Measurements from ENCODE around the gene PRKCA. TPM values are rescaled to one million over a fixed set of nuclear protein-coding genes. Genes with fewer than 3 reads are reported as not detected.

Gene PRKCA
- total RNA-seq, 1 experiment from 2014 or later = 29.6 TPM

DNA sequence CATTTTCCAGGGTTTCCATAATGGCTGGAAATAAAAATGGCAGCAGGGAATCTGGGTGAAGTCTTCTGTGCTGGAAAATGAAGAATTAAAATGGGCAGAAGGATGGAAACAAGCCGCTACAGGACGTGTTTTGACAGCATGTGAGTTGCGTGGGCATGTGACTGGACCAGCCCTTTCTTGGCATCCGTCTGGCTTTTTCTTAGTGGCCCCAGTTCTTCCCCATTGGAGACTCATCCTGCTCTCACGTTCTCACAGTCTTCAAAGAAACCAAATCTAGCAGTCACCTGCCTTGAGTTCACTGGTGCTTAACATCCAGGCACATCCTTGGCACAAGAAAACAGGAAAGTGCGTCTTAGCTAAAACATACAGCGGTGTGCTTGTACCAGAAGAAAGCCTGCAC, 352.4 kb downstream of the PRKCA start:
- Histone ChIP-seq H3K4me3 (ENCODE audit: low read depth, low read length) (no peak overlapping the region), H3K36me3 (ENCODE audit: control insufficient read depth, insufficient read depth, low read length) (no peaks in the 10 kb centered on the region), H3K4me1 (no peaks in the 10 kb centered on the region), H3K9me3 (no peaks in the 10 kb centered on the region), H3K27me3 (replicated peaks; ENCODE audit: control insufficient read depth, insufficient read depth, low read length) (no peaks in the 10 kb centered on the region)
- DNase-seq = no peak
- POLR2A ChIA-PET = no interaction called here
- BruUV-seq (replicated peaks) = no TSS peak
- no peak overlapping the region for H3K4me3 Mint-ChIP-seq (ENCODE audit: unreplicated experiment)
- intact Hi-C loops (cut with micrococcal nuclease; ENCODE audit: unreplicated experiment) = no loop called here
- H3K36me3 Mint-ChIP-seq (ENCODE audit: insufficient read depth, unreplicated experiment) = peaks cover 11% of the 10 kb centered on the region
- H3K27ac Mint-ChIP-seq (ENCODE audit: unreplicated experiment) = no peak overlapping the region
- CTCF ChIA-PET = no interaction called here
- H3K9me3 Mint-ChIP-seq (ENCODE audit: unreplicated experiment) = no peaks in the 10 kb centered on the region
- H3K4me1 Mint-ChIP-seq (ENCODE audit: low read depth, unreplicated experiment) = no peaks in the 10 kb centered on the region
- H3K27me3 Mint-ChIP-seq (ENCODE audit: insufficient read depth, unreplicated experiment) = no peaks in the 10 kb centered on the region
- no peak for TF ChIP-seq CTCF (IDR thresholded peaks at IDR 0.05; ENCODE audit: insufficient read depth in 1 of 2, low read depth in 1 of 2, low read length in 1 of 2, severe bottlenecking in 1 of 2, unreplicated experiment in 1 of 2)

DNA sequence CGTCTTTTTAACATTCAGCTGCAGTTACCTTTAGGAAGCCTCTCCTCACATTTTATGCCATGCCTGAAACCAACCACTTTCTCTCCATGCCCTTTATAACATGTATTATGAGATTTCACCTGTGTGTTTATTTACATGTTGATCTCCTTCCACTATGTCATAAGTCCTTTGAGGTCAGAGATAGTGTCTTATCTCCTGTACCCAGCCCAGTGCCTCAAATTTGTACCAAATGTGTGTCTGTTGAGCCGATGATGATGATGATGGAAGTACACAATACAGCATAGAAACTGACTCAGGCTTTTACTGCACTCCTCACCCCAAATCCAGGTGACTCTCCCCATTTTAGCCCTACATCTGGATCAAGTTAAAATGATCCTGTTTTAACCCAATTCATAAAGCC, 353.0 kb downstream of the PRKCA start:
- CTCF ChIA-PET = no interaction called here
- H3K4me1 Mint-ChIP-seq (ENCODE audit: low read depth, unreplicated experiment) = no peaks in the 10 kb centered on the region
- no peaks in the 10 kb centered on the region for H3K9me3 Mint-ChIP-seq (ENCODE audit: unreplicated experiment)
- peaks cover 11% of the 10 kb centered on the region for H3K36me3 Mint-ChIP-seq (ENCODE audit: insufficient read depth, unreplicated experiment)
- no peaks in the 10 kb centered on the region for H3K27me3 Mint-ChIP-seq (ENCODE audit: insufficient read depth, unreplicated experiment)
- H3K27ac Mint-ChIP-seq (ENCODE audit: unreplicated experiment) = no peak overlapping the region
- no TSS peak for BruUV-seq (replicated peaks)
- Histone ChIP-seq H3K4me1 (no peaks in the 10 kb centered on the region), H3K36me3 (ENCODE audit: control insufficient read depth, insufficient read depth, low read length) (no peaks in the 10 kb centered on the region), H3K9me3 (no peaks in the 10 kb centered on the region), H3K4me3 (ENCODE audit: low read depth, low read length) (no peak overlapping the region), H3K27me3 (replicated peaks; ENCODE audit: control insufficient read depth, insufficient read depth, low read length) (no peaks in the 10 kb centered on the region)
- TF ChIP-seq CTCF (IDR thresholded peaks at IDR 0.05; ENCODE audit: insufficient read depth in 1 of 2, low read depth in 1 of 2, low read length in 1 of 2, severe bottlenecking in 1 of 2, unreplicated experiment in 1 of 2) = no peak
- intact Hi-C loops (cut with micrococcal nuclease; ENCODE audit: unreplicated experiment) = no loop called here
- no peak for DNase-seq
- no peak overlapping the region for H3K4me3 Mint-ChIP-seq (ENCODE audit: unreplicated experiment)
- POLR2A ChIA-PET = no interaction called here

GRCh38 chr17:66655861-66656260, 353.4 kb downstream of the PRKCA start:
- Mint-ChIP-seq H3K4me1 (ENCODE audit: low read depth, unreplicated experiment) (no peaks in the 10 kb centered on the region), H3K9me3 (ENCODE audit: unreplicated experiment) (no peaks in the 10 kb centered on the region), H3K36me3 (ENCODE audit: insufficient read depth, unreplicated experiment) (peaks cover 8% of the 10 kb centered on the region), H3K27me3 (ENCODE audit: insufficient read depth, unreplicated experiment) (no peaks in the 10 kb centered on the region), H3K27ac (ENCODE audit: unreplicated experiment) (no peak overlapping the region), H3K4me3 (ENCODE audit: unreplicated experiment) (no peak overlapping the region)
- H3K9me3 ChIP-seq = no peaks in the 10 kb centered on the region
- H3K36me3 ChIP-seq (ENCODE audit: control insufficient read depth, insufficient read depth, low read length) = no peaks in the 10 kb centered on the region
- DNase-seq = no peak
- no peak overlapping the region for H3K4me3 ChIP-seq (ENCODE audit: low read depth, low read length)
- no peak for TF ChIP-seq CTCF (IDR thresholded peaks at IDR 0.05; ENCODE audit: insufficient read depth in 1 of 2, low read depth in 1 of 2, low read length in 1 of 2, severe bottlenecking in 1 of 2, unreplicated experiment in 1 of 2)
- ChIA-PET POLR2A (no interaction called here), CTCF (no interaction called here)
- intact Hi-C loops (cut with micrococcal nuclease; ENCODE audit: unreplicated experiment) = no loop called here
- H3K27me3 ChIP-seq (replicated peaks; ENCODE audit: control insufficient read depth, insufficient read depth, low read length) = no peaks in the 10 kb centered on the region
- BruUV-seq (replicated peaks) = no TSS peak
- no peaks in the 10 kb centered on the region for H3K4me1 ChIP-seq

Data from Caco-2 (cell line).